Measurements from ENCODE around the gene DLL4.

DNA sequence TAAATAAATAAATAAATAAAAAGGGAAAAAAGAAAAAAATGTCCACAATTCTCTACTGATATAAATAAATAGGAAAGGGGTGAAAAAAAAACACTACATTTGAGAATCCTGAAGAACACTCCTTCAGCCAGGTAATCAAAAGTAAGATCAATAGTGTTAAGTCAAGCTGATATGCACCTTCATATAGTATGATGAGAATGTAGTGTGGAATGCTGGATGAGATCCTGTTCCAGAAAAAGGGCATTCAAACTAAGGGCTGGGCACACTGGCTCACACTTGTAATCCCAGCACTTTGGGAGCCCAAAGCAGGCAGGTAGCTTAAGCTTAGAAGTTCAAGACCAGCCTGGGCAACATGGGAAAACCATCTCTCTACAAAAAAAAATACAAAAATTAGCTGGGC lies 40.0 kb upstream of the DLL4 start:
- TF ChIP-seq, protein P1, sequence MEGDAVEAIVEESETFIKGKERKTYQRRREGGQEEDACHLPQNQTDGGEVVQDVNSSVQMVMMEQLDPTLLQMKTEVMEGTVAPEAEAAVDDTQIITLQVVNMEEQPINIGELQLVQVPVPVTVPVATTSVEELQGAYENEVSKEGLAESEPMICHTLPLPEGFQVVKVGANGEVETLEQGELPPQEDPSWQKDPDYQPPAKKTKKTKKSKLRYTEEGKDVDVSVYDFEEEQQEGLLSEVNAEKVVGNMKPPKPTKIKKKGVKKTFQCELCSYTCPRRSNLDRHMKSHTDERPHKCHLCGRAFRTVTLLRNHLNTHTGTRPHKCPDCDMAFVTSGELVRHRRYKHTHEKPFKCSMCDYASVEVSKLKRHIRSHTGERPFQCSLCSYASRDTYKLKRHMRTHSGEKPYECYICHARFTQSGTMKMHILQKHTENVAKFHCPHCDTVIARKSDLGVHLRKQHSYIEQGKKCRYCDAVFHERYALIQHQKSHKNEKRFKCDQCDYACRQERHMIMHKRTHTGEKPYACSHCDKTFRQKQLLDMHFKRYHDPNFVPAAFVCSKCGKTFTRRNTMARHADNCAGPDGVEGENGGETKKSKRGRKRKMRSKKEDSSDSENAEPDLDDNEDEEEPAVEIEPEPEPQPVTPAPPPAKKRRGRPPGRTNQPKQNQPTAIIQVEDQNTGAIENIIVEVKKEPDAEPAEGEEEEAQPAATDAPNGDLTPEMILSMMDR (conservative IDR thresholded peaks at IDR 0.05; ENCODE audit: low read depth, low read length): no peak
- TF ChIP-seq EZH2 (IDR thresholded peaks at IDR 0.05; ENCODE audit: borderline replicate concordance, low read depth, low read length, poor library complexity, severe bottlenecking): no peak

Measured in A673 (cell line).